GM04504 (cell line): ENCODE results near the gene CGB7.
"Not testable (repeated sequence)": the region's sequence is repeated elsewhere in the genome, so short reads cannot be mapped to it uniquely, and the experiment has no call there.

Experiments
- DNase-seq: peaks from one replicate; pipeline ENCODE4 v3.0.0-alpha.2; 2012; ENCODE audit warnings: low read depth

The CGB7 gene

DNA sequence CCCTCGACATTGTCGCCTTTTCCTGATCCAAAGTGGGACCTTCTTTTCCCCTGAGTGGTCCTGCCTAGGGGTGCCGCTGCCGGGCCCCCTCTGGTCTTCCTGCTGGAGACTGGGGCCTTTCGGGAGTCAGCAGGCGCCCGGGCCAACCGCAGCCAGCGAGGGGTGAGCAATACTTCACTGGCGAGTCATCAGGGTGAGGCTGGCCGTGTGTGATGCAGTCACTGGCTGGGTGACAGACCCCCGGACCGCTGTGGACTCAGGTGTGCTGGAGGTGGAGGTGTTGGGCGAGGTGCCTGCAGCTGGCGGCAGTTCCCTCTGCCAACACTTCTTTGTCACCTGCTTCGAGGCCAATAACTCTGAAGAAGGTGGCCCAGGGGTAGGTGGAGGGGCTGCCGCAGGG is 15.4 kb downstream of the CGB7 start:
- no peak for DNase-seq

DNA sequence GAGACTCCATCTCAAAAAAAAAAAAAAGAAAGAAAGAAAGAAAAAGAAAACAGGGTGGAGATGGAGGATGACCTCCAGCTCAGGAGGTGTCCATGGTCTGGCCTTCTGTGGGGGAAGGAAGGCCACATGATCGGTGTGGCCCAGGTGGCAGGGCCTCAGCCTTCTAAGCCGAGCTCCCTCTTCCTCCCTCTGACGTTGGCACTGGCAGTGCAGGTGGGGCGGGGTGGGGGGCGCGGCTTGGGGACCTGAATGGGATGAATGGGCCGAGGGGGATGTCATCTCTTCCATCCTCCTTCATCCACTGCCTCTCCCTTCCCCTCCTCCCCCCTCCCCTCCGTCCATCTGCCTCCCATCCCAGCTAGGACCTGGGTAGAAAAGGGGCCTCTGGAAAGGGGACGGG is 17.8 kb downstream of the CGB7 start:
- not testable (repeated sequence) for DNase-seq

GRCh38 chr19:49038557-49039276 is 18.8 kb downstream of the CGB7 start:
- DNase-seq: not testable (repeated sequence)

- DNase-seq: not testable (repeated sequence)
Observed at GRCh38 chr19:49038111-49038510, 19.4 kb downstream of the CGB7 start.

DNA sequence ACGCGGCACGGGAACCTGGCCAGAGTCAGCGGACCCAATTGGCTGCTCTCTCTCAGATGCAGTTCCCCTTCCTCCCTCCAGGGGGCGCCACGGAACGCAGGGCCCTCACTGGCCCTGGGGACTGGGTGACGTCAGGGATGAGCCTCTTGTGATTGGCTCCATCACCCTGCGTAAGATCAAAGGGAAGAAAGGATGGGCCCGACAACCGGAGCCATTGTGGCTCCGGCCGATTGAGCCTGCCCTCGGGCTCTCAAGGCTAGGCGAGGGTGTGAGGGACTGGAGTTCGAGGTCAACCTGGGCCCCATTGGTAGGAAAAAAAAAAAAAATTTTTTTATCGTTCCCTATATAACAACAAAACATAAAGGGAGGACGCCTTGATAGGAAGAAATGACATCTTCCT is 20.7 kb downstream of the CGB7 start, which contains the start of gene CGB1:
Gene CGB1 (minus strand): TSS at position 81 of the 400 bp plus-strand sequence. CDS start 184 bp downstream, outside the sequence.
- DNase-seq: not testable (repeated sequence)

GRCh38 chr19:49031642-49032301 is 25.8 kb downstream of the CGB7 start, which contains the start of gene CGB2:
CGB2 (plus strand) TSS chr19:49031890; CDS start chr19:49032096, 206 bp downstream.
- DNase-seq: not testable (repeated sequence)

- not testable (repeated sequence) for DNase-seq
Observed at GRCh38 chr19:49030323-49030722, 27.2 kb downstream of the CGB7 start.

DNA sequence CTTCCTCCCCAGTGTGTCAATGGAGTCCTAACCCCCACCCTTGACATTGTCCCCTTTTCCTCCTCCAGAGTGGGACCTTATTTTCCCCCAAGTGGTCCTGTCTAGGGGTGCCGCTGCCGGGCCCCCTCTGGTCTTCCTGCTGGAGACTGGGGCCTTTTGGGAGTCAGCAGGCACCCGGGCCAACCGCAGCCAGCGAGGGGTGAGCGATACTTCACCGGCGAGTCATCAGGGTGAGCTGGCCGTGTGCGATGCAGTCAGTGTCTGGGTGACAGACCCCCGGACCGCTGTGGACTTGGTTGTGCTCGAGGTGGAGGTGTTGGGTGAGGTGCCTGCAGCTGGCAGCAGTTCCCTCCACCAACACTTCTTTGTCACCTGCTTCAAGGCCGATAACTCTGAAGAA is 27.8 kb downstream of the CGB7 start:
- not testable (repeated sequence) for DNase-seq

GRCh38 chr19:49028686-49029085 is 28.9 kb downstream of the CGB7 start:
- not testable (repeated sequence) for DNase-seq

DNA sequence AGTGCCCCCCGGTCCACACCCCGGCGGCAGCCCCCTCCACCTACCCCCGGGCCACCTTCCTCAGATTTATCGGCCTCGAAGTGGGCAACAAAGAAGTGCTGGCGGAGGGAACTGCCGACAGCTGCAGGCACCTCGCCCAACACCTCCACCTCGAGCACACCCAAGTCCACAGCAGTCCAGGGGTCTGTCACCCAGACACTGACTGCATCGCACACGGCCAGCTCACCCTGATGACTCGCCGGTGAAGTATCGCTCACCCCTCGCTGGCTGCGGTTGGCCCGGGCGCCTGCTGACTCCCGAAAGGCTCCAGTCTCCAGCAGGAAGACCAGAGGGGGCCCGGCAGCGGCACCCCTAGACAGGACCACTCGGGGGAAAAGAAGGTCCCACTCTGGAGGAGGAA is 31.9 kb downstream of the CGB7 start:
- DNase-seq: not testable (repeated sequence)

GRCh38 chr19:49025088-49025487 is 32.5 kb downstream of the CGB7 start:
- not testable (repeated sequence) for DNase-seq

DNA sequence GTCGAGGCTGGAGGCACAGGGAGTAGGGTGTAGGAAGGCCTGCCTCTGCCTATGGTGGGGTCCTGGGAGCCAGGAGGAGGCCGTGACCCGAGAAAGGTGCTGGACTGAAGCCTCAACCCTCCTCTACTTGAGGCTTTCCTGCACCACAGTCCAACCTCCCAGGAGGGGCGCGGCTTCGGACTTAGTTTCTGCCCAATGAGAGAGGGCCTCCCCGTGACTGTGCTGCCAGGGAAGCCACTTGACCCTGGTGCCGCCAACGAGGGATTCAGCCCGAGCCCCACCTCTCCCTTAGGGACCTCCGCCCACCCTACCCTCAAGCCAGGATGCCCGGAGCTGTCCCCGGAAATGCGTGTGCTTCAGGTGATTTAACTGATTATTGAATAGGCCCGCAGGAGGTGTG is 33.3 kb downstream of the CGB7 start, which contains the start of gene CGB3:
Gene CGB3 (minus strand): TSS at position 101 of the 400 bp plus-strand sequence. CDS start 362 bp downstream, outside the sequence.
- DNase-seq: not testable (repeated sequence)

GRCh38 chr19:49022116-49022515 is 35.4 kb downstream of the CGB7 start:
- DNase-seq: no peak

DNA sequence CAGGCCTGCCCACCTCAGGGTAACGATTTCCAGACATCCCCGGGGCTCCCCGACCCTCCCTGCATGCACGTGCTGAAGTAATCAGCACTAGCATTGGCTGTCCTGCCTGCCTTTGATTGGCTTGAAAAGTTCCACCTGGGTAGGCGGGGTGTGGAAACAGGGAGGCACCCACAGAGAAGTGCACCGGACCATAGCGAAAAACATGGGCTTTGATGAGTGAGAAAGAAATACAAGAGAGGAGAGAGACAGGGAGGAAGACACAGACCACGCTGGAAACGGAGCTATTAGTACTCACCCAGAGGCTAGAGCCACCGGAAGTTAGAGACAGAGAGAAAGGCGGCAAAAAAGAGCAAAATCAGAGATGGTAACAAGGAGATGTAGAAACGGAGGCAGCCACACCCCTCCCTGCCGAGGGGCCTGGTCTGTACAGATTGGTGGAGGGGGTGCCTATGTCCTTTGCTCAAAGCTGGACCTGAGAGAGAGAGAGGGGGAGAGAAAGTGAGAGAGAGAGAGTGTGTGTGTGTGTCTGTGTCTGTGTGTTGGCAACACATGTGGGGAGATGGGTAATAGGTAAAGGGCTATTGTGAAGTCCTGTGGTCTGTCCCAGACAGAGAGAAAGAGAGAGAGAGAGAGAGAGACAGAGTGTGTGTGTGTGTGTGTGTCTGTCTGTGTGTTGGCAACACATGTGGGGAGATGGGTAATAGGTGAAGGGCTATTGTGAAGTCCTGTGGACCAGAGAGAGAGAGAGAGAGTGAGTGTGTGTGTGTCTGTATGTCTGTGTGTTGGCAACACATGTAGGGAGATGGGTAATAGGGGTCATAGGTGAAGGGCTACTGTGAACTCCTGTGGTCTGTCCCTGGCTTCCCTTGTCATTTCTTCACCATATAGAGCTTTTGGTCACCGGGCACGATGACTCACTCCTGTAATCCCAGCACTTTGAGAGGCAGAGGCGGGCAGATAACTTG is 36.3 kb downstream of the CGB7 start:
- DNase-seq: no peak

GRCh38 chr19:49020342-49020741 is 37.2 kb downstream of the CGB7 start:
- DNase-seq: no peak

DNA sequence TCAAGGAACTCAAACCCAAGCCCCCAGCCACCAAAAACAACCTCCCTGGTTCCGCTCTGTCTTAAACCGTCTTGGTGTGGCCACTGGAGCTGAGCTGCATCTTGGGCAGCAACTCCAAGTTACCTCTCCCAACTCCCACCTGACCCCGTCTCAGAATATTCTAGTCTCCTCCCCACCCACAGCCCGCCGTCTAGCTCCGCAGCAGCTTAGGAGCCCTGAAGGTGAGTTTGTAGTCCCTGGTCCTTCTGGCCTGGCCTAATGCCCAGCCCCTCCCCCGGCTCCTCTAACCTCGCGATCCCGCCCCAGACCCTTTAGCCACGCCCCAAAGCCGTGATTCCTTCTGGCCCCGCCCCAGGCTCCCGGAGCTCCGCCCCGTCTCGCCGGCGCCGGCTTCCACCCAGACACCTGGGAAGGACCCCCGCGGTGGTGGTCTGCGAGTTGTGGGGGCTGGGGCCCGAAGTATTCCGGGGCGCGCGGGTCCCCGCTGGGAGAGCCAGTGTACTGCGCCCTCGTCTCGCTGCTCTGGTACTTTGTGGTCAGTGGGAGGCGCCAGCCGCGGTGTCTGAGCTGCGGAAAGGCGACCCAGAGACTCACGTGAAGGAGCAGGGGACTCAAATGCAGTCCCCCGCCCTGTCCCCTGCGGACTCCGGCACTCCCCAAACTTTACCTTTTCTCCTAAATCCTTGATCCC is 38.2 kb downstream of the CGB7 start:
- DNase-seq: no peak

DNA sequence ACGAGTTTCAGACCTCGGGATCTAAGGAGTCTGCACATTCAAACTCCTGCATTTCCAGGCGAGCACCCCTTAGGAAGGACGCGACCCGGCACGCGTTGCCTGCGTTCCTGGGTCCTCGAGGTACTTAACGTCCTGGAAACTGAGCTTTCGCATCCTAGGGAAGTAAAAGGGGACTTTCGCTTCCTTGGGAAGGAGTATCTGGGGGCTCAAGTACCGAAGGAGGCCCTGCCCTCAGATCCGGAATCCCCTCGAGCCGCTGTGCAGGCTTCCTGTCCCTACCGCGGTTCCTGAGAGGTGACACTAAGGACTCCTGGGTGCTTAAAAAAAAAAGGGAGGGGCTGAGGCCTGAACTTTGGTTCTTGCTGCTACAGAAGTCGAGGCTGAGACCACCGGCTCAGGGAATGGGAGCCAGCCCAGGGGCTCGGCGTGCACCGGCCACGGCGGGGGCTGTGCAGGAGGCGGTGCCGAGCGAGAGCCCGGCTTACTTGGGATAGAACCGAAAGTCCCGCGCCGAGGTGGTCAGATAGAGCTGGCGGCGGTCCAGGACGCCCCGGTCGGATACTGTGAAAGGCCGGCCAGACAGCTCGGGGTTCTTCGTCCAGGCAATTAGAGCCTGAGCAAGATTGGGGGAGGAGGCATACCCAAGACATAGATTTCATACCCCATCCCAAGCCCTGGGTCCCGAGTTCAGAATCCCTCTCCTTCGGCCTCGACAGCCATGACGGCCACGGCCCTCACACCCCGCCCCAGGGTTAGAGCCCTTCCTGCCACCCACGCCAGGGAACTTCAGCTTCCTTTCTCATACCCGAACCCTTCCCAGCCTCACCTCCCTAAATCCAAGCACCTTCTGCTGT is 38.9 kb downstream of the CGB7 start:
- not testable (repeated sequence) for DNase-seq

DNA sequence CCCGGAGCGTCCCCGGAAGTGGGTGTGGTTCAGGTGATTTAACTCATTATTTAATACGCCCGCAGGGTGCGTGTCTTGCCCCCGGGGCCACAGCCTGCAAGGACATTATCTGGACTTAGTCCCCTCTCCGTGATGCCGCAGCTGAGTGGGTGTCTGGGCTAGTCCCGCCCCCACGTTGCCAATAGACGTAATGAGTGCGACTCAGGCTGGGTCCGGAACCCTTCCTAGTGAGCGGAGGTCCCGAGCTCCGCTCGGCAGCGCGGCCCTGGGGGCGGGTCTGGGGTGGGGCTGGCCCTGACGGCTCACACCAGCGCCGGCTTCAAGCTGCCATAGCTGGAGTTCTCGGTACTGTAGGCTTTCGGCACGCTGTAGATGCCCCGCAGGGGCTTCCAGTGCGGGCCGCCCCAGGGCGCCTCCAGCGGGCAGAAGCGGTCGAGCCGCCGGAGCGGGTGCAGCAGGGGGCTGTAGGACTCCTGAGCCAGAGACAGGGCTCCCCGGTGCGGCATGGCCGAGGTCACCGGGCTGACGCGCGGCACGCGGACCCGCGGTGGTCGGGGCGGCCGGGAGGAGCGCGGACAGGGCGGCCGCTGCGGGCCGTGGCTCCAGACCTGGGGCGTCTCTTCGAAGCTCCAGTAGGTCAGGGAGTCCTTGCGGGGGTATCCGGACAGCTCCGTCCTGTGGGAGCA is 39.7 kb downstream of the CGB7 start:
- no peak for DNase-seq

DNA sequence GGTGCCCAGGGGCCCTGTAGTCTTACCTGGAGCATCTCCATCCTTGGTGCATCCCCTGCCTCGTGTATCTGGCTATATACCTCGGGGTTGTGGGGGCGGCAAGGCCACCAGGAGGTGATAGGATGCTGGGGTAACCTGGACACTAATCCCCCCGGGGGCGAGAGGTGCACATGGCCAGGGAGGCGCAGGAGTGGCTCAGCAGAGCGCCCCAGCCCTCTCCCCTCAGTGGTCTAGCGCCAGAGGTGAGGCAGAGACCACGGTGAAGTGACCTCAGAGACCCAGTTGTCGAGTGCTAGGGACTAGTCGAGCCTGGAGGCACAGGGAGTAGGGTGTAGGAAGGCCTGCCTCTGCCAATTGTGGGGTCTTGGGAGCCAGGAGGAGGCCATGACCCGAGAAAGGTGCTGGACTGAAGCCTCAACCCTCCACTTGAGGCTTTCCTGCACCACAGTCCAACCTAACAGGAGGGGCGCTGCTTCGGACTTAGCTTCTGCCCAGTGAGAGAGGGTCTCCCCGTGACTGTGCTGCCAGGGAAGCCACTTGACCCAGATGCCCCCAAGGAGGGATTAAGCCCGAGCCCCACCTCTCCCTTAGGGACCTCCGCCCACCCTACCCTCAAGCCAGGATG is 40.4 kb downstream of the CGB7 start, which contains the start of gene LHB:
Gene LHB (minus strand): TSS at position 51 of the 625 bp plus-strand sequence. CDS start 10 bp downstream, at position 41.
- no peak for DNase-seq
